Mesenchymal stem cell (in vitro differentiated cells and primary cell): ENCODE measurements around the gene CELF2.

ENCODE experiments used
- DNase-seq: peaks from one replicate; pipeline ENCODE4 v3.0.0-alpha.2; 2013
- H2AFZ ChIP-seq: one replicate; pipeline ENCODE4 v1.6.1; 2013; ENCODE audit warnings: low read depth, mild to moderate bottlenecking, control low read depth, inconsistent platforms, low read length, moderate library complexity
- H2AK5ac ChIP-seq: 2 replicates; pipeline ENCODE4 v1.6.1; 2013; ENCODE audit warnings: low read length, moderate library complexity, mild to moderate bottlenecking, inconsistent platforms; ENCODE audit not compliant: severe bottlenecking
- H2BK120ac ChIP-seq: one replicate; pipeline ENCODE4 v1.6.1; 2013; ENCODE audit warnings: low read depth, mild to moderate bottlenecking, inconsistent platforms, low read length, moderate library complexity
- H2BK12ac ChIP-seq, 2 experiments: one replicate each; pipeline ENCODE4 v1.6.1; 2013; ENCODE audit warnings: inconsistent platforms in 2 of 2, low read length in 2 of 2, mild to moderate bottlenecking in 2 of 2, moderate library complexity in 2 of 2, control low read depth in 1 of 2
- H2BK15ac ChIP-seq: one replicate; pipeline ENCODE4 v1.6.1; 2013; ENCODE audit warnings: mild to moderate bottlenecking, low read depth, inconsistent platforms; ENCODE audit not compliant: poor library complexity, severe bottlenecking
- H2BK5ac ChIP-seq: 2 replicates; pipeline ENCODE4 v1.6.1; 2013; ENCODE audit warnings: low read depth, mild to moderate bottlenecking, low read length, control low read depth, inconsistent platforms; ENCODE audit not compliant: poor library complexity, severe bottlenecking
- H3K14ac ChIP-seq, 2 experiments: one replicate each; pipeline ENCODE4 v1.6.1; 2013; ENCODE audit warnings: inconsistent platforms in 2 of 2, low read length in 2 of 2, control low read depth in 1 of 2, mild to moderate bottlenecking in 1 of 2, moderate library complexity in 1 of 2
- H3K18ac ChIP-seq, 2 experiments: one replicate each; pipeline ENCODE4 v1.6.1; 2013; ENCODE audit warnings: inconsistent platforms in 2 of 2, low read length in 2 of 2, control low read depth in 1 of 2, low read depth in 1 of 2, mild to moderate bottlenecking in 1 of 2
- H3K23ac ChIP-seq, 2 experiments: one replicate each; pipeline ENCODE4 v1.6.1; 2013; ENCODE audit warnings: inconsistent platforms in 2 of 2, low read length in 2 of 2, mild to moderate bottlenecking in 2 of 2, moderate library complexity in 2 of 2, control low read depth in 1 of 2
- H3K27ac ChIP-seq: 2 replicates; pipeline ENCODE4 v1.5.1; 2013; ENCODE audit warnings: mild to moderate bottlenecking, moderate library complexity, low read length, control low read depth, inconsistent platforms; ENCODE audit not compliant: poor library complexity, severe bottlenecking
- H3K27me3 ChIP-seq, 2 experiments: 2 replicates each; pipeline versions ENCODE4 v1.6.1 to v1.7.0; 2013; ENCODE audit warnings: low read length in 2 of 2, mild to moderate bottlenecking in 2 of 2, moderate library complexity in 2 of 2, control low read depth in 1 of 2, inconsistent platforms in 1 of 2; ENCODE audit not compliant: control insufficient read depth in 1 of 2, insufficient read depth in 1 of 2
- H3K36me3 ChIP-seq, 2 experiments: 2 replicates each; pipeline versions ENCODE4 v1.6.1 to v1.7.0; 2013; ENCODE audit warnings: low read length in 2 of 2, control low read depth in 1 of 2, inconsistent platforms in 1 of 2, low read depth in 1 of 2, mild to moderate bottlenecking in 1 of 2; ENCODE audit not compliant: insufficient read depth in 2 of 2, control insufficient read depth in 1 of 2
- H3K4ac ChIP-seq, 2 experiments: one replicate each; pipeline ENCODE4 v1.6.1; 2013; ENCODE audit warnings: inconsistent platforms in 2 of 2, low read length in 2 of 2, mild to moderate bottlenecking in 2 of 2, moderate library complexity in 2 of 2, control low read depth in 1 of 2, low read depth in 1 of 2
- H3K4me1 ChIP-seq: 2 replicates; pipeline ENCODE4 v1.6.1; 2013; ENCODE audit warnings: low read depth, low read length, control low read depth; ENCODE audit not compliant: control insufficient read depth, insufficient read depth
- H3K4me2 ChIP-seq: 2 replicates; pipeline ENCODE4 v1.6.1; 2013; ENCODE audit warnings: low read length, mild to moderate bottlenecking, inconsistent platforms; ENCODE audit not compliant: poor library complexity, severe bottlenecking
- H3K4me3 ChIP-seq, 2 experiments: 2 replicates each; pipeline versions ENCODE4 v1.5.1 to v1.7.0; 2013; ENCODE audit warnings: low read length in 2 of 2, mild to moderate bottlenecking in 2 of 2, control low read depth in 1 of 2, low read depth in 1 of 2; ENCODE audit not compliant: insufficient read depth in 1 of 2
- H3K79me1 ChIP-seq: replicated peaks from 2 replicates; pipeline ENCODE4 v1.6.1; 2013; ENCODE audit warnings: mild to moderate bottlenecking, control low read depth, low read length, inconsistent platforms; ENCODE audit not compliant: poor library complexity, severe bottlenecking
- H3K9ac ChIP-seq: 2 replicates; pipeline ENCODE4 v1.7.0; 2013; ENCODE audit warnings: mild to moderate bottlenecking, low read length, moderate library complexity
- H3K9me3 ChIP-seq: 2 replicates; pipeline ENCODE4 v1.7.0; 2013; ENCODE audit warnings: mild to moderate bottlenecking, low read length; ENCODE audit not compliant: control insufficient read depth
- H4K8ac ChIP-seq: one replicate; pipeline ENCODE4 v1.6.1; 2013; ENCODE audit warnings: inconsistent platforms, mild to moderate bottlenecking, low read length, moderate library complexity
- H4K91ac ChIP-seq: one replicate; pipeline ENCODE4 v1.6.1; 2013; ENCODE audit warnings: mild to moderate bottlenecking, low read length, inconsistent platforms
- WGBS: methylation state at CpG from one replicate; pipeline ENCODE4 v1.1.7; 2013; ENCODE audit warnings: mixed read lengths; 5-methylcytosine and 5-hydroxymethylcytosine counted together

CELF2 gene

GRCh38 chr10:11014671-11015445 lies 2.8 kb upstream of the CELF2 start:
- DNase-seq = no peak
- Histone ChIP-seq H3K9ac (no peak overlapping the region), H3K18ac (no peak overlapping the region), H4K8ac (no peak overlapping the region), H3K14ac (no peak overlapping the region), H2BK120ac (no peak overlapping the region), H3K4ac (no peak overlapping the region), H3K4me2 (no peak overlapping the region), H3K9me3 (no peaks in the 10 kb centered on the region), H4K91ac (no peak overlapping the region), H2BK5ac (no peak overlapping the region), H3K4me3 (no peak overlapping the region), H3K4me1 (peaks cover 1% of the 10 kb centered on the region), H3K36me3 (no peaks in the 10 kb centered on the region), H2AFZ (no peak overlapping the region), H2AK5ac (no peak overlapping the region), H3K79me1 (no peaks in the 10 kb centered on the region), H3K27me3 (no peaks in the 10 kb centered on the region), H3K27ac (no peak overlapping the region), H2BK12ac (no peak overlapping the region), H3K23ac (no peak overlapping the region), H2BK15ac (no peak overlapping the region)
- 91% methylated on average over 13 of the region's 14 CpGs for WGBS

- Histone ChIP-seq H3K14ac (no peak overlapping the region), H3K4me3 (no peak overlapping the region), H2BK15ac (no peak overlapping the region), H3K27me3 (no peaks in the 10 kb centered on the region), H2BK5ac (no peak overlapping the region), H2BK12ac (no peak overlapping the region), H3K18ac (no peak overlapping the region), H4K91ac (no peak overlapping the region), H3K36me3 (no peaks in the 10 kb centered on the region), H3K4ac (no peak overlapping the region), H2BK120ac (no peak overlapping the region), H2AK5ac (no peak overlapping the region), H3K9ac (peak overlapping the region; percentile 17), H3K9me3 (no peaks in the 10 kb centered on the region), H4K8ac (no peak overlapping the region), H3K27ac (no peak overlapping the region), H3K23ac (no peak overlapping the region), H3K4me2 (no peak overlapping the region), H3K79me1 (no peaks in the 10 kb centered on the region), H3K4me1 (peaks cover 1% of the 10 kb centered on the region), H2AFZ (no peak overlapping the region)
- WGBS = no CpG with 5 or more reads among the region's 2 CpGs
- DNase-seq = no peak
These were observed 2.2 kb upstream of the CELF2 start for GRCh38 chr10:11015446-11015934.

DNA sequence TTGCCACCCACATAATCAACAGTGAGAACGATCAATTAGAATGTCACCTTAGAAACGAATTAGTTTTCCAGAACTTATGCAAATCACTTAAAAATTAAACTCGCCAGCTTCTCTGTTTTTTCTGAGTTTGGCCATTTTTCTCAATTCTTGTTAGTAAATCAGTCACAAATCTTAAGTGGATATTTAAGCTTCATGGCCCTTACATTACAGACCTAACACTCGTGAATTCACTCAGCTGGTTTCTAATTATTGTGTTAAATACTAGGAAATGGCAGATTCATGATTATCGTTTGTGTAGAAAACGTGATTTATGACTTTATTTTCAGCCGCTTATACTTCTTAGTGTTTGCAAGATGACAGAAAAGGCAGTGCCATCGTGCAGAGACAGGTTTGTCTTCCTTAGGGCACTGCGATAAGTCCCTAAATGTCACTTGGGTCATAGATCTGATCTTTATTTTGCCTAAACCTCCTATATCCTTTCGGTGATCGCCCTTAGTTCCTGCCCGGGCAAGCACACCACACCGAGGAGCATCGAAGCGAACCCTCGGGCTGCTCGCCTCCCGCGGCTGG lies 587 bp upstream of the CELF2 start:
- no peak overlapping the region for H4K91ac ChIP-seq
- no peak overlapping the region for H2BK15ac ChIP-seq
- H3K4me2 ChIP-seq = peak overlapping the region; percentile 85
- H3K79me1 ChIP-seq = peaks cover 2% of the 10 kb centered on the region
- peak overlapping the region; percentile 97 for H3K9ac ChIP-seq
- H3K23ac ChIP-seq = no peak overlapping the region
- H2BK12ac ChIP-seq = no peak overlapping the region
- H3K9me3 ChIP-seq = no peaks in the 10 kb centered on the region
- WGBS = 13% methylated on average over 18 of the region's 19 CpGs
- H2BK5ac ChIP-seq = no peak overlapping the region
- H3K27me3 ChIP-seq = no peaks in the 10 kb centered on the region
- H3K18ac ChIP-seq = peak overlapping the region in 1 of 2 experiments; percentile 11
- H4K8ac ChIP-seq = peak overlapping the region; percentile 31
- H3K14ac ChIP-seq = no peak overlapping the region
- peak overlapping the region; percentile 83 to 94 for H3K4me3 ChIP-seq
- no peaks in the 10 kb centered on the region for H3K36me3 ChIP-seq
- no peak overlapping the region for H2BK120ac ChIP-seq
- no peak overlapping the region for H2AK5ac ChIP-seq
- H3K27ac ChIP-seq = peak overlapping the region; percentile 43
- H3K4me1 ChIP-seq = peaks cover 1% of the 10 kb centered on the region
- DNase-seq = peak; percentile 36
- H2AFZ ChIP-seq = peak overlapping the region; percentile 62
- no peak overlapping the region for H3K4ac ChIP-seq

DNA sequence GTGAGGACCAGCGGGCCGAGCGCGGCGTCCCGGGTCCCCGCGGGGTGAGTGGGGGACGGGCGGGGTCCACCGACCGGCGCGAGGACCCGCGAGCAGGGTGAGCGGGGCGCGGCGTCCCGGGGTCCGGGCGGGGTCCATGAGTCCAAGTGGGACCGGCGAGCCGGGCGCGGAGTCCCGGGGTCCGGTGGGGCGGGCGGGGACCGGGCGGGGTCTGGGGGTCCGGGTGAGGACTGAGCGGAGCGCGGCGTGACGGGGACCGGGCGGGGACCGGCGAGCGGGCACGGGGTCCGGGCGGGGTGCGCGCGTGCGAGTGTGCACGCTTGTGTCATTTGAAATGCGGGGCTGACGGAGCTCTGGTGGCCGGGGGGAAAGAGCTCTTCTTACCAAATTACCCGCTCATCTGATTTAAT lies 765 bp downstream of the CELF2 start:
- Histone ChIP-seq H3K23ac (peak overlapping the region in 1 of 2 experiments; percentile 89), H3K4me1 (peaks cover 1% of the 10 kb centered on the region), H3K9me3 (no peaks in the 10 kb centered on the region), H3K27ac (no peak overlapping the region), H2BK12ac (no peak overlapping the region), H3K14ac (peak overlapping the region in 1 of 2 experiments; percentile 18), H3K4me3 (peak overlapping the region; percentile 83 to 94), H3K4ac (no peak overlapping the region), H2BK5ac (no peak overlapping the region), H3K36me3 (no peaks in the 10 kb centered on the region), H3K27me3 (no peaks in the 10 kb centered on the region), H2AFZ (no peak overlapping the region), H4K91ac (no peak overlapping the region), H3K9ac (peak overlapping the region; percentile 97), H2BK15ac (peak overlapping the region; percentile 86), H3K79me1 (peaks cover 2% of the 10 kb centered on the region), H2AK5ac (no peak overlapping the region), H3K4me2 (peak overlapping the region; percentile 85), H2BK120ac (no peak overlapping the region), H3K18ac (peak overlapping the region in 1 of 2 experiments; percentile 61), H4K8ac (no peak overlapping the region)
- no peak for DNase-seq
- 67% methylated on average over 1 of the region's 57 CpGs for WGBS
